SK-N-SH (cell line): ENCODE results near the gene OR2Y1. TPM values are rescaled to one million over a fixed set of nuclear protein-coding genes. Genes with fewer than 3 reads are reported as not detected.
"Not testable (repeated sequence)": the region's sequence is repeated elsewhere in the genome, so short reads cannot be mapped to it uniquely, and the experiment has no call there.

Source experiments
- CTCF ChIA-PET: fragments of 300-600, 350-600 bp; formaldehyde crosslinking; extraction: SDS; loops from one replicate; lab custom pipeline; 2021; lab: Yijun Ruan, JAX
- POLR2A ChIA-PET: fragments of 350-600 bp; sonication (Branson Sonifier 250); formaldehyde crosslinking; extraction: SDS; loops from one replicate; lab custom pipeline; 2020; ENCODE audit warnings: antibody characterized with exemption, inconsistent platforms; lab: Yijun Ruan, JAX
- DNase-seq: peaks from one replicate; pipeline ENCODE4 v3.0.0; 2012
- H2AFZ ChIP-seq: fragments of 200-600 bp; sonication (generic); 2 replicates; pipeline ENCODE4 v1.8.1; 2016; ENCODE audit warnings: antibody characterized with exemption, mild to moderate bottlenecking, low read depth
- H3F3A ChIP-seq: fragments of 200-600 bp; sonication (generic); replicated peaks from 2 replicates; pipeline ENCODE3; 2016; ENCODE audit warnings: antibody characterized with exemption, mild to moderate bottlenecking; ENCODE audit not compliant: insufficient read depth
- H3K27ac ChIP-seq, 2 experiments: fragments of 200-500 bp in 1 of 2; fragments of 200-600 bp in 1 of 2; sonication (Bioruptor generic) in 1 of 2; sonication (generic), shearing (Covaris generic) in 1 of 2; 2 replicates each; pipeline versions ENCODE4 v1.5.1 to v1.6.1; 2014 to 2016; ENCODE audit warnings: low read depth in 2 of 2, inconsistent platforms in 1 of 2, low read length in 1 of 2, mild to moderate bottlenecking in 1 of 2, mixed read lengths in 1 of 2
- H3K27me3 ChIP-seq: fragments of 200-600 bp; sonication (generic), shearing (Covaris generic); 2 replicates; pipeline ENCODE4 v1.6.1; 2016; ENCODE audit warnings: mixed run types; ENCODE audit not compliant: insufficient read depth
- H3K36me3 ChIP-seq, 2 experiments: fragments of 200-500 bp in 1 of 2; fragments of 200-600 bp in 1 of 2; sonication (Bioruptor generic) in 1 of 2; sonication (generic) in 1 of 2; replicated peaks in 1 of 2; 2 replicates each; pipeline versions ENCODE3 to v1.5.1; 2014 to 2016; ENCODE audit warnings: low read length in 1 of 2, mild to moderate bottlenecking in 1 of 2; ENCODE audit not compliant: insufficient read depth in 2 of 2, control insufficient read depth in 1 of 2
- H3K4me1 ChIP-seq, 2 experiments: fragments of 200-500 bp in 1 of 2; fragments of 200-600 bp in 1 of 2; sonication (Bioruptor generic) in 1 of 2; sonication (generic), shearing (Covaris generic) in 1 of 2; 2 replicates each; pipeline versions ENCODE4 v1.5.1 to v1.6.1; 2014 to 2016; ENCODE audit warnings: low read depth in 1 of 2, low read length in 1 of 2, mixed run types in 1 of 2; ENCODE audit not compliant: insufficient read depth in 2 of 2, control insufficient read depth in 1 of 2
- H3K4me2 ChIP-seq: fragments of 200-600 bp; sonication (generic), shearing (Covaris generic); 2 replicates; pipeline ENCODE4 v1.6.1; 2017; ENCODE audit warnings: mixed run types
- H3K4me3 ChIP-seq, 2 experiments: fragments of 200-500 bp in 1 of 2; fragments of 200-600 bp in 1 of 2; sonication (Bioruptor generic) in 1 of 2; sonication (generic), shearing (Covaris generic) in 1 of 2; 2 replicates each; pipeline versions ENCODE4 v1.5.1 to v1.8.1; 2014 to 2016; ENCODE audit warnings: low read depth in 2 of 2, inconsistent platforms in 1 of 2, low read length in 1 of 2, mild to moderate bottlenecking in 1 of 2, mixed read lengths in 1 of 2, moderate library complexity in 1 of 2
- H3K79me2 ChIP-seq: fragments of 200-600 bp; sonication (generic); 2 replicates; pipeline ENCODE4 v1.8.1; 2017; ENCODE audit warnings: mild to moderate bottlenecking; ENCODE audit not compliant: insufficient read depth
- H3K9ac ChIP-seq: fragments of 200-600 bp; sonication (generic); 2 replicates; pipeline ENCODE4 v1.6.1; 2017; ENCODE audit warnings: mixed run types
- H3K9me2 ChIP-seq: fragments of 200-600 bp; sonication (generic); 2 replicates; pipeline ENCODE4 v1.6.1; 2017; ENCODE audit warnings: mixed run types
- H3K9me3 ChIP-seq: fragments of 200-600 bp; sonication (generic); 2 replicates; pipeline ENCODE4 v1.6.1; 2017; ENCODE audit warnings: mixed run types, mild to moderate bottlenecking, moderate library complexity
- H4K20me1 ChIP-seq: fragments of 200-600 bp; sonication (generic); 2 replicates; pipeline ENCODE4 v1.6.1; 2017; ENCODE audit warnings: mild to moderate bottlenecking, mixed run types; ENCODE audit not compliant: insufficient read depth
- CHD2 ChIP-seq: fragments of 150-350 bp; IDR thresholded peaks from 2 replicates; pipeline ENCODE4 v1.6.1; 2018; ENCODE audit warnings: low read length; ENCODE audit not compliant: partially characterized antibody
- EP300 ChIP-seq, 2 experiments: IDR thresholded peaks; 2 replicates each; pipeline versions ENCODE4 v1.4.0 to v1.6.1; 2012; ENCODE audit warnings: borderline replicate concordance in 1 of 2, low read depth in 1 of 2, low read length in 1 of 2
- IRF3 ChIP-seq: fragments of 150-350 bp; IDR thresholded peaks from 2 replicates; pipeline ENCODE4 v1.6.1; 2016; ENCODE audit warnings: mild to moderate bottlenecking, low read depth, low read length
- MAX ChIP-seq: IDR thresholded peaks from 2 replicates; pipeline ENCODE4 v1.4.0; 2012; ENCODE audit warnings: low read depth
- PBX3 ChIP-seq: IDR thresholded peaks from 2 replicates; pipeline ENCODE4; 2012
- RAD21 ChIP-seq: IDR thresholded peaks from 2 replicates; pipeline ENCODE4 v1.6.1; 2012; ENCODE audit warnings: mild to moderate bottlenecking, low read length
- RCOR1 ChIP-seq: fragments of 150-350 bp; IDR thresholded peaks from 2 replicates; pipeline ENCODE4 v1.6.1; 2017; ENCODE audit warnings: antibody characterized with exemption, low read length
- REST ChIP-seq: IDR thresholded peaks from 2 replicates; pipeline ENCODE4 v1.6.1; 2012; ENCODE audit warnings: mild to moderate bottlenecking, low read depth, low read length, moderate library complexity
- WGBS: methylation state at CpG from one replicate; pipeline ENCODE4 v1.1.6; 2017; ENCODE audit warnings: low lambda C conversion rate; 5-methylcytosine and 5-hydroxymethylcytosine counted together
- polyA plus RNA-seq, 3 experiments: library from polyadenylated mRNA; depleted of rRNA; stranded (reverse); fragments of >200 nt; gene quantifications; 2 replicates each; pipeline ENCODE4 v1.2.3, GENCODE V29; 2012

OR2Y1 gene
- polyA plus RNA-seq, 1 of the 3 experiments (the other 2 are of a cell fraction): not detected

- H2AFZ ChIP-seq, H3K9ac ChIP-seq, H3K27me3 ChIP-seq, H3K4me2 ChIP-seq, H3K27ac ChIP-seq, POLR2A ChIA-PET, H3K9me2 ChIP-seq, H3K4me3 ChIP-seq, H3K9me3 ChIP-seq, DNase-seq: not testable (repeated sequence)
- H3F3A ChIP-seq: peaks cover 23% of the 10 kb centered on the region
- peaks cover 30% of the 10 kb centered on the region for H4K20me1 ChIP-seq
- CTCF ChIA-PET: interaction anchor here (1.7 kb wide), 1 partner anchor 80 kb away, joined by 3 read pairs; no protein-coding TSS in a partner anchor
- WGBS: 97% methylated on average over 19 of the region's 19 CpGs
- H3K4me1 ChIP-seq: peaks cover 2 to 14% of the 10 kb centered on the region in 2 experiments; a peak in 3 of 4 replicates
- peaks cover 33% of the 10 kb centered on the region for H3K79me2 ChIP-seq
- peaks cover 14 to 22% of the 10 kb centered on the region in 2 experiments for H3K36me3 ChIP-seq
Measured at GRCh38 chr5:180788651-180789410, 49.0 kb upstream of the OR2Y1 start.

GRCh38 chr5:180787711-180788431 lies 48.0 kb upstream of the OR2Y1 start:
- Histone ChIP-seq H3K27ac (no peak overlapping the region), H4K20me1 (peaks cover 20% of the 10 kb centered on the region), H3K36me3 (peaks cover 13 to 19% of the 10 kb centered on the region in 2 experiments), H3F3A (peaks cover 23% of the 10 kb centered on the region), H3K9ac (no peak overlapping the region), H3K4me1 (peaks cover 2 to 14% of the 10 kb centered on the region in 2 experiments; a peak in 3 of 4 replicates), H3K4me2 (no peak overlapping the region), H3K4me3 (no peak overlapping the region), H3K9me2 (no peaks in the 10 kb centered on the region), H3K79me2 (peaks cover 23% of the 10 kb centered on the region; the same call in 1 of the 2 replicates), H2AFZ (no peak overlapping the region), H3K9me3 (no peaks in the 10 kb centered on the region), H3K27me3 (no peaks in the 10 kb centered on the region)
- DNase-seq: no peak
- ChIA-PET CTCF (no interaction called here), POLR2A (no interaction called here)
- WGBS: 94% methylated on average over 15 of the region's 20 CpGs
- TF ChIP-seq MAX: no peak
- TF ChIP-seq CHD2: no peak
- TF ChIP-seq REST: no peak
- TF ChIP-seq IRF3: no peak
- no peak for TF ChIP-seq RCOR1
- TF ChIP-seq PBX3: no peak
- no peak for TF ChIP-seq RAD21
- no peak for TF ChIP-seq EP300 (IDR thresholded peaks at IDR 0.05; ENCODE audit: borderline replicate concordance in 1 of 2, low read depth in 1 of 2, low read length in 1 of 2)
- TF ChIP-seq, all 33 proteins: peak for 0
